Activated naive CD4-positive, alpha-beta T cell treated with anti-CD3 and anti-CD28 coated beads, Interleukin-2, amount 50 U/mL, for 24 hours (primary cell): ENCODE measurements around the gene TMEM270.
"Not testable (repeated sequence)": the region's sequence is repeated elsewhere in the genome, so short reads cannot be mapped to it uniquely, and the experiment has no call there.

ENCODE experiments used
- H3K27ac Mint-ChIP-seq: one replicate; pipeline ENCODE4 v1.8.0; 2021; ENCODE audit warnings: mild to moderate bottlenecking, mixed read lengths
- H3K27me3 Mint-ChIP-seq: one replicate; pipeline ENCODE4 v1.8.0; 2021; ENCODE audit warnings: mixed read lengths
- H3K36me3 Mint-ChIP-seq: one replicate; pipeline ENCODE4 v1.8.0; 2021; ENCODE audit warnings: mixed read lengths
- H3K4me1 Mint-ChIP-seq: one replicate; pipeline ENCODE4 v1.8.0; 2021; ENCODE audit warnings: mixed read lengths
- H3K4me3 Mint-ChIP-seq: one replicate; pipeline ENCODE4 v1.8.0; 2021; ENCODE audit warnings: mild to moderate bottlenecking, mixed read lengths
- H3K9me3 Mint-ChIP-seq: one replicate; pipeline ENCODE4 v1.8.0; 2021; ENCODE audit warnings: mixed read lengths

Gene TMEM270

GRCh38 chr7:73869011-73869798 is 8.2 kb downstream of the TMEM270 start:
- no peak overlapping the region for H3K4me3 Mint-ChIP-seq
- H3K27me3 Mint-ChIP-seq: no peaks in the 10 kb centered on the region
- H3K4me1 Mint-ChIP-seq: no peaks in the 10 kb centered on the region
- no peak overlapping the region for H3K27ac Mint-ChIP-seq
- H3K36me3 Mint-ChIP-seq: no peaks in the 10 kb centered on the region
- H3K9me3 Mint-ChIP-seq: no peaks in the 10 kb centered on the region

- Mint-ChIP-seq H3K27me3 (no peaks in the 10 kb centered on the region), H3K4me3 (no peak overlapping the region), H3K36me3 (no peaks in the 10 kb centered on the region), H3K4me1 (no peaks in the 10 kb centered on the region), H3K27ac (no peak overlapping the region), H3K9me3 (no peaks in the 10 kb centered on the region)
These were observed 9.1 kb downstream of the TMEM270 start for GRCh38 chr7:73870041-73870492.

- Mint-ChIP-seq H3K27me3 (no peaks in the 10 kb centered on the region), H3K36me3 (no peaks in the 10 kb centered on the region), H3K4me3 (no peak overlapping the region), H3K27ac (no peak overlapping the region), H3K4me1 (no peaks in the 10 kb centered on the region), H3K9me3 (no peaks in the 10 kb centered on the region)
These were observed 10.4 kb downstream of the TMEM270 start for GRCh38 chr7:73871163-73872011.

DNA sequence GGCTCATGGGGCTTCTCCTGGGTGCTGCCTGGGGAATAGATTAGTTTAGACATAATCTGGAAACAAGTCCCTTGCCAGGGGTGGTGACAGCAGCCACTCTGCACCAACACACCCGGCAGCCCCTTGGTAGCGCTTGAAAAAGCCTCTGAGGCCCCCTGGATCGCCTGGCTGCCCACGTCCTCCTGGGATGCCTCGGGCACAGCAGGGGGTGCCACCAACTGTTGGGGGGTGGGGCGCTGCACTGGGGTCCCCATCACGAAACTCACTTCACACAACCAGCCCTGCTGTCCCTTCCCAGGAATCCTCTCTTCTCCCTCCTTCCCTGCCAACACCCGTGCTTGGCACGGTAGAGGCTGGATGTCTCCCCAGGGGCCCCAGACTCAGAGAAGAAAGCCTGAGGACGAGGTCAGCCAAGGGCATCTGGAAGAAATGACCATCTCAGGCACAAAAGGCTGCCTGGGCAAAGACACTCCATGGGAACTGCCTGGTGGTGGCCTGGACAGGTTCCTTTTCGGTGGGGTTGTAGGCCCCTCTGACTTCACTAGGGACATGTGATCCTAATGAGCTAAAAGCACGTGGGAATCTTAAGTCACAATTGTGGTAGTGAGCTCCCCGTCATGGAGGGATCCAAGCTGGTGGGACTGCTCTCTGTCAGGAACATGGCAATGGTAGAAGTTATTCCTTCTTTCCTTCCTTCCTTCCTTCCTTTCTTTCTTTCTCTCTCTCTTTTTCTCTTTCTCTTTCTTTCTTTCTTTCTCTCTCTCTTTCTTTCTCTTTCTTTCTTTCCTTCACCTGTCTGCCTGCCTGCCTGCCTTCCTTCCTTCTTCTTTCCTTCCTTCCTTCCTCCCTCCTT is 11.3 kb downstream of the TMEM270 start:
- H3K4me1 Mint-ChIP-seq: no peaks in the 10 kb centered on the region
- no peaks in the 10 kb centered on the region for H3K27me3 Mint-ChIP-seq
- no peak overlapping the region for H3K27ac Mint-ChIP-seq
- no peak overlapping the region for H3K4me3 Mint-ChIP-seq
- no peaks in the 10 kb centered on the region for H3K36me3 Mint-ChIP-seq
- no peaks in the 10 kb centered on the region for H3K9me3 Mint-ChIP-seq

GRCh38 chr7:73876361-73876760 is 15.4 kb downstream of the TMEM270 start:
- Mint-ChIP-seq H3K27me3 (peaks cover 2% of the 10 kb centered on the region), H3K4me1 (no peaks in the 10 kb centered on the region), H3K4me3 (no peak overlapping the region), H3K27ac (no peak overlapping the region), H3K9me3 (no peaks in the 10 kb centered on the region), H3K36me3 (no peaks in the 10 kb centered on the region)

- no peaks in the 10 kb centered on the region for H3K4me1 Mint-ChIP-seq
- H3K36me3 Mint-ChIP-seq: no peaks in the 10 kb centered on the region
- no peak overlapping the region for H3K4me3 Mint-ChIP-seq
- peaks cover 2% of the 10 kb centered on the region for H3K27me3 Mint-ChIP-seq
- no peaks in the 10 kb centered on the region for H3K9me3 Mint-ChIP-seq
- no peak overlapping the region for H3K27ac Mint-ChIP-seq
These were observed 16.0 kb downstream of the TMEM270 start for GRCh38 chr7:73876973-73877372.

GRCh38 chr7:73879977-73880681 is 19.2 kb downstream of the TMEM270 start:
- H3K27ac Mint-ChIP-seq: no peak overlapping the region
- no peaks in the 10 kb centered on the region for H3K4me1 Mint-ChIP-seq
- H3K9me3 Mint-ChIP-seq: no peaks in the 10 kb centered on the region
- no peaks in the 10 kb centered on the region for H3K36me3 Mint-ChIP-seq
- H3K27me3 Mint-ChIP-seq: peaks cover 4% of the 10 kb centered on the region
- H3K4me3 Mint-ChIP-seq: no peak overlapping the region

GRCh38 chr7:73880755-73881328 is 19.9 kb downstream of the TMEM270 start:
- Mint-ChIP-seq H3K4me3 (no peak overlapping the region), H3K9me3 (no peaks in the 10 kb centered on the region), H3K27ac (no peak overlapping the region), H3K36me3 (no peaks in the 10 kb centered on the region), H3K27me3 (peaks cover 4% of the 10 kb centered on the region), H3K4me1 (no peaks in the 10 kb centered on the region)

DNA sequence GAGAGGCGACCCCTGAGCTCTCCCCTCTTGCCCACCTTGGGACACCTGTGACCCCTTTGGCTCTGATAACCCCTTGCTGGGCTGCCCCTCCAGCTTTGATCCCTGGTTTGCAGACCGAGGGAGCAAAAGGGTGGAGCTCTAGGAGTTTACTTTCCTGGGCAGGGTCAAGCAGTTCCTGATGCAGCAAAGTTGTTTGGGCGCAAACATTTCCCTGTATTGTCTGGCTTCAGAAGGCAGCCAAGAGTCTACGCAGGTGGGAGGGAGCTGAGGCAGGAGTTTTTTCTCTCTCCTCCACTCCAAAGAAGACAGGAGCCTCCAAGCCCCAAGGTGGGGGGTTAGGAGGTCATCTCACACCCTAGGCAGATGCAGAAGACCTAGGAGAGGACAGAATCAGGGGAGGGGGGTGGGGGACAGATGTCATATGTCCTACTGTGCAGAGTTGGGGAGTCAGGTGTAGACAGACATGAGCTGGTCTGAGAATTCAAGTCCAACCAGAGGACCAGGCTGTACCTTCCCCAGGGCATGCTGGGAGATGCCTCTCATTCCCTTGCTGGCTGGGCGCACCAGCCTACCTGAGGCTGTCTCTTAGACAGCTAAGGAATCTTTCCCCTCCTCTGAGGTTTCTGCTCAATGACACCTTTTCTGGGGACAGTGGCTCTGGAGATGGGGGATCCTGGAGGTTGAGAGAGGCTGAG is 20.5 kb downstream of the TMEM270 start:
- H3K9me3 Mint-ChIP-seq: no peaks in the 10 kb centered on the region

DNA sequence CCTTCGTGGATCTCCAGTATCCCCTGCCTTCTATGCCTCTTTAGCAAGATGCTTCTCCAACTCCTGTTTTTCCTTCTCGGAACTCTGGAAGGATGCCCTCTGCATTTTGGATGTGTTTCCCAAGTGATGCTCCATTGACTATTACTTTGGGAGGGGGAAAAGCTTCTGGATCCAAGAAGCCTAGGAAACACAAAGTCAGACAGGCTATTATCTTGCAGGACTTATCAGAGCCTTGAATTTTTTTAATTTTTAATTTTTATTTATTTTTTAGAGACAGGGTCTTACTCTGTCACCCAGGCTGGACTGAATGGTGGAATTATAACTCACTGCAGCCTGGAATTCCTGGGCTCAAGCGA is 21.1 kb downstream of the TMEM270 start:
- Mint-ChIP-seq H3K27ac (no peak overlapping the region), H3K4me1 (no peaks in the 10 kb centered on the region), H3K4me3 (no peak overlapping the region), H3K27me3 (peaks cover 7% of the 10 kb centered on the region), H3K9me3 (no peaks in the 10 kb centered on the region), H3K36me3 (no peaks in the 10 kb centered on the region)

More for the DNA sequence above, 20.5 kb downstream of the TMEM270 start:
- H3K4me3 Mint-ChIP-seq: no peak overlapping the region
- H3K4me1 Mint-ChIP-seq: no peaks in the 10 kb centered on the region
- no peak overlapping the region for H3K27ac Mint-ChIP-seq
- no peaks in the 10 kb centered on the region for H3K36me3 Mint-ChIP-seq
- peaks cover 7% of the 10 kb centered on the region for H3K27me3 Mint-ChIP-seq

GRCh38 chr7:73884867-73885422 is 24.0 kb downstream of the TMEM270 start:
- H3K36me3 Mint-ChIP-seq, H3K27ac Mint-ChIP-seq, H3K4me1 Mint-ChIP-seq, H3K4me3 Mint-ChIP-seq, H3K9me3 Mint-ChIP-seq: not testable (repeated sequence)
- H3K27me3 Mint-ChIP-seq: peaks cover 15% of the 10 kb centered on the region

- peaks cover 13% of the 10 kb centered on the region for H3K27me3 Mint-ChIP-seq
- no peaks in the 10 kb centered on the region for H3K4me1 Mint-ChIP-seq
- no peak overlapping the region for H3K27ac Mint-ChIP-seq
- H3K4me3 Mint-ChIP-seq: no peak overlapping the region
- H3K9me3 Mint-ChIP-seq: no peaks in the 10 kb centered on the region
- no peaks in the 10 kb centered on the region for H3K36me3 Mint-ChIP-seq
These were observed 24.5 kb downstream of the TMEM270 start for GRCh38 chr7:73885433-73885974.

DNA sequence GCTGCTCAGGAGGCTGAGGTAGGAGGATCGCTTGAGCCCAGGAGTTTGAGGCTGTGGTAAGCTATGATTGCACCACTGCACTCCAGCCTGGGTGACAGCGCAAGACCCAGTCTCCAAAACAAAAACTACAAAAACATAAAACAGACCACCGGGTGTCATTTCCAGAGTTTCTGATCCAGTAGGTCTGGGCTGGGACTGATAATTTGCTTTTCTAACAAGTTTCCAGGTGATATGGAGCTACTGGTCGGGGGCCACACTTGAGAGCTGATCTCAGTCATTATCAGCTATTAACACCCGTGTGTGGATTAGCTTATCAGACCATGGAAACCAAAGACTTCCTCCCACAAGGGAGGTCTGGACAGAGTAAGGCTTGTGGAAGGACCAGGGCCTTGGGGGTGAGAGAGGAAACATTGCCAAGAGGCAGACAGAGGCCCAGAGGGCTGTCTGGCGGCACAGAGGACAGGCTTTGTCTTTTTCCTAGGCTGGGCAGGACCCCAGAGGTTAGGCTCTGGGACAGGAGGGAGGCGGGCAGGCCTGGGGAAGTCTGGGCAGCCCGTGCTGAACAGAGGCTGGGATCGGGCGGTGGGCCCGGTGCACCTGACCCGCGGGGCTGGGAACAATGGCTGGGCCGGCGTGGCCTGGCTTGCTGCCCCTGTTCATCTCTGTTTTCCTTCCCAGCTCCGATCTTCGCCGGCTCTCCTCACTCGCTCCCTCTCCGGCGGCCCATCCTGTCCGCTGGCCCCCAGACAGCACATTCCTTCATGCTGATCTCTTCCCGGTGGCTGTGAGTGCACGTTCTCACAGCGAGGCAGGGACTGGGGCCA is 25.2 kb downstream of the TMEM270 start:
- Mint-ChIP-seq H3K4me1 (no peaks in the 10 kb centered on the region), H3K4me3 (no peak overlapping the region), H3K27me3 (peaks cover 13% of the 10 kb centered on the region), H3K9me3 (no peaks in the 10 kb centered on the region), H3K36me3 (no peaks in the 10 kb centered on the region), H3K27ac (no peak overlapping the region)
